Chondrocyte (in vitro differentiated cells): ENCODE data around the gene RUNX3. TPM values are rescaled to one million over a fixed set of nuclear protein-coding genes. Genes with fewer than 3 reads are reported as not detected.

Experiments used
- DNase-seq: peaks from one replicate; pipeline ENCODE4 v3.0.0; 2021; ENCODE audit warnings: mixed read lengths, low spot score
- H3K27ac Mint-ChIP-seq: one replicate; pipeline ENCODE4 v1.8.0; 2021; ENCODE audit warnings: mild to moderate bottlenecking, moderate library complexity, mixed read lengths; ENCODE audit not compliant: unreplicated experiment
- H3K27me3 Mint-ChIP-seq: 2 replicates; pipeline ENCODE4 v1.8.0; 2021; ENCODE audit warnings: low read depth, mixed read lengths
- H3K36me3 Mint-ChIP-seq: 2 replicates; pipeline ENCODE4 v1.8.0; 2021; ENCODE audit warnings: low read depth, mixed read lengths
- H3K4me1 Mint-ChIP-seq: 2 replicates; pipeline ENCODE4 v1.8.0; 2021; ENCODE audit warnings: low read depth, mild to moderate bottlenecking, mixed read lengths
- H3K4me3 Mint-ChIP-seq: one replicate; pipeline ENCODE4 v1.8.0; 2021; ENCODE audit warnings: mild to moderate bottlenecking, moderate library complexity, mixed read lengths; ENCODE audit not compliant: unreplicated experiment
- H3K9me3 Mint-ChIP-seq: 2 replicates; pipeline ENCODE4 v1.8.0; 2021; ENCODE audit warnings: low read depth, mixed read lengths
- total RNA-seq: library from RNA; stranded (reverse); gene quantifications from 3 replicates; pipeline ENCODE4 v1.2.1, GENCODE V29; 2021
- TF ChIP-seq, protein P1 (sequence below): fragments of 200-600 bp; sonication (generic); IDR thresholded peaks from 2 replicates; pipeline ENCODE4 v1.5.0; 2021; ENCODE audit warnings: antibody characterized with exemption, mild to moderate bottlenecking, moderate library complexity

Gene RUNX3
- total RNA-seq, 1 donor from 2014 or later, result 1.8 TPM

DNA sequence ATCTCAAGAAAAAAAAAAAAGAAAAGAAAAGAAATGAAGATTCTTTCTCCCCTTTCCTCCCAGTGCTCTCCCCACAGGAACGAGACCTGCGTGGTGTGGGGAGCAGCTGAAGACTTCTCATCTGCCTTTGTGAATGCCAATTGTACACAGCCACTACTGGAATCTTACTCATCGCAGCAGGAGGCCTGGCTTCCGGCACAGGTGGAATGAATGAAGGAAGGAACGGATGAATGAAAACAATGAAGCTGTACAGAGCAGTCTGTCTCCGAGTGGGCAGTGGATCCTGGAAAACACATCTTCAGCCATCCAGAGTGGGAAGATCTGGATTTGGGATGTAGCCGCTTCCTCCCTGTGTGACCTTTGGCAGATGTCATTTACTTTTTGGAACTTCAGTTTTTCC is 64.9 kb downstream of the RUNX3 start:
- peaks cover 17% of the 10 kb centered on the region for H3K27me3 Mint-ChIP-seq
- no peak for DNase-seq

DNA sequence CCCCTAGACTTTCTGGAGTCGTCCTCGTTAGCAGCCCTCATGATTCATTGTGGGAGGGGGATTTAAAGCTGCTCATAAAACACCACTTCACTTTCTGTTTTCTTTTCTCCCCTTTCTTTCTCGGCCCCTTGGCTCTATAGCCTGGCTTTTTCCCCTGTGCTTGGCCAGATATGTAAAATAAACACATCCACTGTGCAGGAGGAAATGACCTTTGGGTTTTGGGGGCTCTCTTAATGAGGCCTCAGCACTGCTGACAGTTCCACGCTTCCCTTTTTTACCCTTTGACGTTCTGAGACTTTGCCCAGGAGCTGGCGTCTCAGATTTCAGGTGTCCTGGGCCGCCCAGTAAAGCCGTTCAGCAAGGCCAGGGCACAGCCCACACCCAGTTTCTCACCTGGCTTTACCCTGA is 65.7 kb downstream of the RUNX3 start:
- Mint-ChIP-seq H3K4me1 (peaks cover 4% of the 10 kb centered on the region), H3K9me3 (no peaks in the 10 kb centered on the region), H3K4me3 (no peak overlapping the region), H3K27me3 (peaks cover 17% of the 10 kb centered on the region), H3K36me3 (peaks cover 1% of the 10 kb centered on the region), H3K27ac (no peak overlapping the region)
- TF ChIP-seq, protein P1, sequence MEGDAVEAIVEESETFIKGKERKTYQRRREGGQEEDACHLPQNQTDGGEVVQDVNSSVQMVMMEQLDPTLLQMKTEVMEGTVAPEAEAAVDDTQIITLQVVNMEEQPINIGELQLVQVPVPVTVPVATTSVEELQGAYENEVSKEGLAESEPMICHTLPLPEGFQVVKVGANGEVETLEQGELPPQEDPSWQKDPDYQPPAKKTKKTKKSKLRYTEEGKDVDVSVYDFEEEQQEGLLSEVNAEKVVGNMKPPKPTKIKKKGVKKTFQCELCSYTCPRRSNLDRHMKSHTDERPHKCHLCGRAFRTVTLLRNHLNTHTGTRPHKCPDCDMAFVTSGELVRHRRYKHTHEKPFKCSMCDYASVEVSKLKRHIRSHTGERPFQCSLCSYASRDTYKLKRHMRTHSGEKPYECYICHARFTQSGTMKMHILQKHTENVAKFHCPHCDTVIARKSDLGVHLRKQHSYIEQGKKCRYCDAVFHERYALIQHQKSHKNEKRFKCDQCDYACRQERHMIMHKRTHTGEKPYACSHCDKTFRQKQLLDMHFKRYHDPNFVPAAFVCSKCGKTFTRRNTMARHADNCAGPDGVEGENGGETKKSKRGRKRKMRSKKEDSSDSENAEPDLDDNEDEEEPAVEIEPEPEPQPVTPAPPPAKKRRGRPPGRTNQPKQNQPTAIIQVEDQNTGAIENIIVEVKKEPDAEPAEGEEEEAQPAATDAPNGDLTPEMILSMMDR, result no peak
- DNase-seq, result no peak

More for the DNA sequence above, 64.9 kb downstream of the RUNX3 start:
- H3K9me3 Mint-ChIP-seq, result no peaks in the 10 kb centered on the region
- peaks cover 1% of the 10 kb centered on the region for H3K36me3 Mint-ChIP-seq
- peaks cover 4% of the 10 kb centered on the region for H3K4me1 Mint-ChIP-seq
- TF ChIP-seq, protein P1, result no peak
- H3K4me3 Mint-ChIP-seq, result no peak overlapping the region
- H3K27ac Mint-ChIP-seq, result no peak overlapping the region

DNA sequence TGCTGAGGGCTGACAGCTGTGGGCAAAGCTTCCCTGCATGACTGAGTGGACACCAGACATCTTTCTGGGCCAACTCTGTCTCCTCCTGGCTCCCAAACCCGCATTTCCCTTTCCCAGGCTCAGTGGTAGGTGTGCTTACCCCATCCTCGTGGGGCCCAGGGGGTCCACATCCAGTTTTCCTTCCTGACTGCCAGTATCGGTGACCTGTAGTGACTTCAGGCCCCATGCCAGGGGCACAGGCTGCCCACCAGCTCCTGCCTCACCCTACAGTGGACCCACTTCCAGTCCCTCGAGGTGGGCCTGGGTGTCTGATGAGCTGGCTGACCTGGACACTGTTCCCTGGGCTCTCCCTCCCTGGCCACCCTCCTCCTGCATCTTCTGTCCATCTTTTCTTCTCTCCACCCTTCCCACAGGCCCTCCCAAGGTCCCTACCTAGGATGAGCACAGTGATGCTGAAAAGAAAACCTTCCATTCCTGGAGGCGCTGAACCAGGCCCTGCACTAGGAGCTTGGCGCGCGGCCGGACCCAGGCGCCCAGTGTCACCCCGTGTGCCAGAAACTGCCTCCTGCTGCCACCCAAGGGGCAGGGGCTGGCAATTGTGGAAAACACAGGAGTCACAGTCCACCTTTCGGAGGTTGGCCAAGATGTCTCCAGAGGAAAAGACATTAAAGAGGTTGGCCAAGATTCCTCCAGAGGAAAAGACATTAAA is 67.1 kb downstream of the RUNX3 start:
- Mint-ChIP-seq H3K4me1 (peaks cover 4% of the 10 kb centered on the region), H3K36me3 (peaks cover 1% of the 10 kb centered on the region), H3K27ac (no peak overlapping the region), H3K9me3 (no peaks in the 10 kb centered on the region), H3K27me3 (peaks cover 11% of the 10 kb centered on the region), H3K4me3 (no peak overlapping the region)
- TF ChIP-seq, protein P1, result no peak
- no peak for DNase-seq

DNA sequence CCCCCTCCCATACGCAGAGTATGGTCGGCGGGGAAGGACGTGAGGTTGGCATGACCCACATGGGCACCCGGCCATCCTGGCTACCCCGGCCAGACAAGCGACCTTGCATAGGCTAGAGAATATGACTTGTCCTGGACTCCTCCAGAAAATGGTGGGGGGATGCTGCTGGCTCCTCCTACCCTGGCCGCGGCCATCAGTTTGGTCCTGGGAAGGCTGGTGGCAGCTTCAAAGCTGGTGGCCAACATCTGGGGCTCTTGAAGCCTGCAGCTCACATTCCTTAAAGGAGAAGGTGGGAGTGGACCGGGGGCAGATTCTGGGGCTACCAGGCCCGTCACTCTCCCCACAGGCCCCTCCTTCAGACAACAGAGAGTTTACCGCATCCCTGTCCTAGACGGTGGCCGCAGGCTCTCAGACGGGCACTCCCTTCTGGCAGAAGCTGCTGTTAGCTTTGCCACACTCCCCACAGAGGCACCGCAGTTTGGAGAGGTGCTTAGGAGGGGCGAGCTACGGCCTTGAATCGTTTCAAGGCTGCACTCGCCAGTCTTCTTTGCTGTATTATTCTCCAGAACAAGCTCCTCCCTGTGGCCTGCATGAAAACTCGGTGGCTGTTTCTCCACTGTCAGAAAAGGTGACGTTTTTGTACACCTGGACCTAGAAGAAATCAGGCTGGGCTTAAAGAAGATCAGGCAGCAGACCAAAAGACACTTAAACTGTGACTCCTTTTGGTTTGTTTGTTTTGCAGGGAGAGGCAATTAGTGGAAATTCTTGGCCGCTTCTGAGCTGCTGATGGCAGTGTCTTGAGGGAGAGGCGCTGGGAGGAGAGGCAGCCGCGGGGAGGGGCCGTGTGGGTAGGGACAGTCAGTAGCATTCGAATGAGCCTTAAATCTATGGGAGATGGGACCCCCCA is 68.0 kb downstream of the RUNX3 start:
- no peak for DNase-seq
- Mint-ChIP-seq H3K36me3 (no peaks in the 10 kb centered on the region), H3K27me3 (peaks cover 5% of the 10 kb centered on the region), H3K4me3 (no peak overlapping the region), H3K4me1 (peaks cover 4% of the 10 kb centered on the region), H3K9me3 (no peaks in the 10 kb centered on the region), H3K27ac (no peak overlapping the region)
- TF ChIP-seq, protein P1, result peak; percentile 33

DNA sequence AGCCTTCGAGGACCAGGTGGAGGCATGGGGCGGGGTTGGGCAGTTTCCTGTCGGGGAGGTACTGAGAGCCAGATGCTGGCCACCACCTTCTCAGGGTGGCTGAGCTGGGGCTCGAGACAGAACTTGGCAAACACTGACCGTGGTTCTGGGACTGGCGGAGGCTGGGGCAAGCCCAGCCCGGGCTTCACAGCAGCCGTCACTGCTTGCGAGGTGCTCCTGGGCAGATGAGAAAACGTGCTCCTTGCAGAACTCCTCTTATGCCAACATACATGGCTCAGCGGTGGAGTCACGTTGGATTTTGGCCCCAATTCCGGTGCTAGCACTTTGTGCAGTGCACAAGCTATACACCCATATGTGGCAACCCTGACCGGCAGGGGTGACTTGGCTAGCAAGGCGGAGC is 69.2 kb downstream of the RUNX3 start:
- peaks cover 4% of the 10 kb centered on the region for H3K4me1 Mint-ChIP-seq
- no peak overlapping the region for H3K27ac Mint-ChIP-seq
- no peak for DNase-seq
- TF ChIP-seq, protein P1, result no peak
- H3K36me3 Mint-ChIP-seq, result no peaks in the 10 kb centered on the region
- H3K9me3 Mint-ChIP-seq, result no peaks in the 10 kb centered on the region
- no peaks in the 10 kb centered on the region for H3K27me3 Mint-ChIP-seq
- H3K4me3 Mint-ChIP-seq, result no peak overlapping the region
